GM19043 (cell line): ENCODE data around the gene FAM135A.
"Not testable (repeated sequence)": the region's sequence is repeated elsewhere in the genome, so short reads cannot be mapped to it uniquely, and the experiment has no call there.

Experiments
- ATAC-seq: cut with Tn5 transposase; IDR thresholded peaks from one replicate; pipeline ENCODE4 v1.9.1; 2021; ENCODE audit warnings: low read depth; ENCODE audit not compliant: unreplicated experiment

FAM135A gene

GRCh38 chr6:70453899-70454298, 40.6 kb downstream of the FAM135A start:
- not testable (repeated sequence) for ATAC-seq

GRCh38 chr6:70456735-70457134, 43.4 kb downstream of the FAM135A start:
- ATAC-seq: no peak

GRCh38 chr6:70459235-70459634, 45.9 kb downstream of the FAM135A start:
- ATAC-seq: no peak

- ATAC-seq: not testable (repeated sequence)
These were observed 46.4 kb downstream of the FAM135A start for GRCh38 chr6:70459699-70460098.

GRCh38 chr6:70470016-70470415, 56.7 kb downstream of the FAM135A start:
- ATAC-seq: no peak

GRCh38 chr6:70470510-70470909, 57.2 kb downstream of the FAM135A start:
- not testable (repeated sequence) for ATAC-seq

GRCh38 chr6:70474751-70475150, 61.4 kb downstream of the FAM135A start:
- ATAC-seq: no peak

- no peak for ATAC-seq
These were observed 65.9 kb downstream of the FAM135A start for GRCh38 chr6:70479236-70479635.

GRCh38 chr6:70486638-70487037, 73.3 kb downstream of the FAM135A start:
- not testable (repeated sequence) for ATAC-seq

GRCh38 chr6:70489364-70489763, 76.1 kb downstream of the FAM135A start:
- no peak for ATAC-seq

GRCh38 chr6:70494833-70495232, 81.5 kb downstream of the FAM135A start:
- no peak for ATAC-seq

- not testable (repeated sequence) for ATAC-seq
These were observed 82.5 kb downstream of the FAM135A start for GRCh38 chr6:70495790-70496189.

GRCh38 chr6:70502484-70502883, 89.2 kb downstream of the FAM135A start:
- ATAC-seq: no peak

GRCh38 chr6:70503813-70504465, 90.6 kb downstream of the FAM135A start:
- ATAC-seq: no peak

- ATAC-seq: no peak
These were observed 93.0 kb downstream of the FAM135A start for GRCh38 chr6:70506321-70506720.

- ATAC-seq: no peak
These were observed 93.9 kb downstream of the FAM135A start for GRCh38 chr6:70507161-70507560.

GRCh38 chr6:70508953-70509352, 95.6 kb downstream of the FAM135A start:
- no peak for ATAC-seq

- ATAC-seq: no peak
These were observed 97.3 kb downstream of the FAM135A start for GRCh38 chr6:70510600-70510999.

GRCh38 chr6:70518723-70519122, 105.4 kb downstream of the FAM135A start:
- ATAC-seq: no peak

- no peak for ATAC-seq
These were observed 107.3 kb downstream of the FAM135A start for GRCh38 chr6:70520575-70520974.

GRCh38 chr6:70524721-70525286, 111.5 kb downstream of the FAM135A start:
- ATAC-seq: no peak

- ATAC-seq: no peak
These were observed 113.9 kb downstream of the FAM135A start for GRCh38 chr6:70527071-70527737.
